ENCODE measurements around the gene SSUH2. TPM values are rescaled to one million over a fixed set of nuclear protein-coding genes. Genes with fewer than 3 reads are reported as not detected.

SSUH2 gene
- total and polyA plus RNA-seq, 4 donors = 0.17 to 2.1 (median 0.24) TPM

GRCh38 chr3:8596321-8597218 lies 48.0 kb downstream of the SSUH2 start:
- 85% methylated on average over 18 of the region's 18 CpGs for WGBS
- TF ChIP-seq YY1 (IDR thresholded peaks at IDR 0.05) = no peak
- no peak for TF ChIP-seq SP1 (IDR thresholded peaks at IDR 0.05)
- TF ChIP-seq TAF1 (conservative IDR thresholded peaks at IDR 0.05) = no peak
- no peak for TF ChIP-seq GABPA (IDR thresholded peaks at IDR 0.05 in 1 of 2, conservative IDR thresholded peaks at IDR 0.05 in 1 of 2)
- no peak for TF ChIP-seq JUND (IDR thresholded peaks at IDR 0.05)
- no peak for TF ChIP-seq HNF4A (conservative IDR thresholded peaks at IDR 0.05)
- no peak for TF ChIP-seq MAX (IDR thresholded peaks at IDR 0.05)
- TF ChIP-seq FOXA1 (IDR thresholded peaks at IDR 0.05) = no peak
- TF ChIP-seq FOXA2 (IDR thresholded peaks at IDR 0.05) = no peak
- no peak for TF ChIP-seq ZBTB33 (IDR thresholded peaks at IDR 0.05)
- TF ChIP-seq RXRA (IDR thresholded peaks at IDR 0.05) = no peak
- no peak for TF ChIP-seq HNF4G (IDR thresholded peaks at IDR 0.05)
- no peak for TF ChIP-seq REST (IDR thresholded peaks at IDR 0.05)
- no peak for TF ChIP-seq EGR1 (IDR thresholded peaks at IDR 0.05; ENCODE audit: low read depth in 2 of 2)
- TF ChIP-seq CTCF (IDR thresholded peaks at IDR 0.05; ENCODE audit: low read depth, low read length, missing input control) = no peak
- TF ChIP-seq NR2F2 (IDR thresholded peaks at IDR 0.05) = no peak
- Histone ChIP-seq H3K36me3 (ENCODE audit: control insufficient read depth in 4 of 4, insufficient read depth in 3 of 4, low read depth in 1 of 4, low read length in 3 of 4) (no peaks in the 10 kb centered on the region), H3K9ac (ENCODE audit: low read depth in 1 of 2, low read length in 2 of 2) (no peak overlapping the region), H3K4me3 (ENCODE audit: low read depth in 1 of 3, low read length in 3 of 3) (no peak overlapping the region), H3K4me1 (ENCODE audit: control insufficient read depth in 4 of 4, insufficient read depth in 4 of 4, low read length in 3 of 4) (no peaks in the 10 kb centered on the region), H3K27ac (ENCODE audit: low read depth in 1 of 2, low read length in 2 of 2) (no peak overlapping the region), H3K27me3 (ENCODE audit: control insufficient read depth in 4 of 4, insufficient read depth in 4 of 4, low read length in 3 of 4) (no peaks in the 10 kb centered on the region), H3K9me3 (ENCODE audit: control insufficient read depth in 4 of 4, low read length in 3 of 4) (no peaks in the 10 kb centered on the region)
- DNase-seq (ENCODE audit: low spot score) = no peak
